Upper lobe of left lung (tissue), 6 donors: Measurements from ENCODE around the gene ORM1. TPM values are rescaled to one million over a fixed set of nuclear protein-coding genes. Genes with fewer than 3 reads are reported as not detected.
A peak's percentile ranks its signal among the peaks of the same experiment; 100 is the strongest.

Experiments
- ATAC-seq, 2 donors: fragments of 200-7000 bp; cut with Tn5 transposase; one replicate each; pipeline ENCODE4 v1.9.1; 2022; ENCODE audit warnings: mild to moderate bottlenecking in 2 of 2, moderate library complexity in 2 of 2; ENCODE audit not compliant: low FRiP score in 2 of 2
- DNase-seq, 2 donors: peaks; one replicate each; pipeline ENCODE4 v3.0.0-alpha.2; 2019 to 2020
- H3K27ac ChIP-seq, 4 donors: fragments of 200-600 bp; sonication (generic); one replicate each; pipeline ENCODE4 v1.5.1; 2016 to 2019
- H3K27me3 ChIP-seq, 4 donors: fragments of 200-600 bp; sonication (generic); one replicate each; pipeline ENCODE4 v1.5.1; 2017 to 2019
- H3K36me3 ChIP-seq, 4 donors: fragments of 200-600 bp; sonication (generic); one replicate each; pipeline ENCODE4 v1.5.1; 2016 to 2019
- H3K4me1 ChIP-seq, 4 donors: fragments of 200-600 bp; sonication (generic); one replicate each; pipeline ENCODE4 v1.5.1; 2018 to 2019
- H3K4me3 ChIP-seq, 4 donors: fragments of 200-600 bp; sonication (generic); one replicate each; pipeline ENCODE4 v1.5.1; 2017 to 2019; ENCODE audit warnings: mild to moderate bottlenecking in 2 of 4, moderate library complexity in 1 of 4
- H3K9me3 ChIP-seq, 4 donors: fragments of 200-600 bp; sonication (generic); one replicate each; pipeline ENCODE4 v1.5.1; 2018 to 2019
- CTCF ChIP-seq, 6 experiments: fragments of 450-650 bp in 4 of 6; fragments of 200-600 bp in 2 of 6; sonication (generic) in 2 of 6; IDR thresholded peaks; one replicate each; pipeline ENCODE4 v1.5.1; 2016 to 2019; ENCODE audit warnings: antibody characterized with exemption in 6 of 6
- EP300 ChIP-seq, 4 donors: sonication (generic); formaldehyde crosslinking; IDR thresholded peaks; one replicate each; pipeline ENCODE4 v1.5.1; 2017; ENCODE audit warnings: antibody characterized with exemption in 4 of 4, control low read depth in 2 of 4
- POLR2A ChIP-seq, 4 donors: fragments of 450-650 bp; IDR thresholded peaks; one replicate each; pipeline ENCODE4 v1.5.1; 2016 to 2017; ENCODE audit warnings: antibody characterized with exemption in 4 of 4, mild to moderate bottlenecking in 2 of 4
- POLR2AphosphoS5 ChIP-seq, 2 donors: sonication (generic); formaldehyde crosslinking; IDR thresholded peaks; one replicate each; pipeline ENCODE4 v1.5.1; 2017; ENCODE audit warnings: antibody characterized with exemption in 2 of 2
- WGBS, 2 donors: methylation state at CpG; one replicate each; pipeline ENCODE4 v1.1.5; 2017 to 2018; 5-methylcytosine and 5-hydroxymethylcytosine counted together
- total RNA-seq, 6 donors: library from RNA; depleted of rRNA in 4 of 6; stranded (reverse); fragments of >200 nt in 4 of 6; gene quantifications; one replicate each; pipeline versions ENCODE4 v1.1.0 to v1.2.1, GENCODE V29; 2016 to 2021
- donor health status: DM: no; HTN: no; CAD: no; lungs with moderate emphysema.
- donor health status: DM: no; HTN: yes; CAD: no; lungs with severe emphysema.

The ORM1 gene
- total RNA-seq, 6 donors from 2014 or later, result 1.8 to 17.9 (median 12.0) TPM; not detected in 1

- H3K27ac ChIP-seq, result peak overlapping the region; percentile 41 to 73 (median 72)
- no peaks in the 10 kb centered on the region for H3K9me3 ChIP-seq
- no peaks in the 10 kb centered on the region for H3K27me3 ChIP-seq
- H3K4me3 ChIP-seq, result no peak overlapping the region
- peak in 1 of 2 donors; percentile 2 for ATAC-seq
- DNase-seq, result no peak
- peaks cover 42 to 100% (median 85%) of the 10 kb centered on the region in 4 donors for H3K36me3 ChIP-seq
- TF ChIP-seq POLR2A (IDR thresholded peaks at IDR 0.05) (no peak), CTCF (IDR thresholded peaks at IDR 0.05) (no peak), POLR2AphosphoS5 (IDR thresholded peaks at IDR 0.05) (no peak), EP300 (IDR thresholded peaks at IDR 0.05) (no peak)
- peaks cover 16 to 25% (median 18%) of the 10 kb centered on the region in 4 donors for H3K4me1 ChIP-seq
- WGBS, 2 donors, result 85 to 88% methylated on average over 7 to 12 of the region's 12 CpGs
These were observed 25.5 kb downstream of the ORM1 start for GRCh38 chr9:114348261-114348905.

GRCh38 chr9:114348906-114349482, 26.1 kb downstream of the ORM1 start:
- ATAC-seq, result peak; percentile 81 to 86
- peak in 1 of 2 donors; percentile 96 for DNase-seq
- TF ChIP-seq CTCF (IDR thresholded peaks at IDR 0.05) (no peak), POLR2A (IDR thresholded peaks at IDR 0.05) (peak in 1 of 4 donors; percentile 22), POLR2AphosphoS5 (IDR thresholded peaks at IDR 0.05) (peak; percentile 47 to 72), EP300 (IDR thresholded peaks at IDR 0.05) (peak in 1 of 4 donors; percentile 2)
- Histone ChIP-seq H3K4me1 (peaks cover 16 to 25% (median 18%) of the 10 kb centered on the region in 4 donors), H3K9me3 (no peaks in the 10 kb centered on the region), H3K36me3 (peaks cover 38 to 100% (median 85%) of the 10 kb centered on the region in 4 donors), H3K27ac (peak overlapping the region; percentile 41 to 73 (median 72)), H3K4me3 (no peak overlapping the region), H3K27me3 (no peaks in the 10 kb centered on the region)
- WGBS, 2 donors, result 18 to 28% methylated on average over 6 to 9 of the region's 9 CpGs

- no peak for DNase-seq
- peak overlapping the region in 3 of 4 donors; percentile 30 to 73 (median 72) for H3K27ac ChIP-seq
- no peaks in the 10 kb centered on the region for H3K27me3 ChIP-seq
- TF ChIP-seq POLR2AphosphoS5 (IDR thresholded peaks at IDR 0.05) (no peak), EP300 (IDR thresholded peaks at IDR 0.05) (no peak), POLR2A (IDR thresholded peaks at IDR 0.05) (no peak), CTCF (IDR thresholded peaks at IDR 0.05) (no peak)
- no peak overlapping the region for H3K4me3 ChIP-seq
- H3K9me3 ChIP-seq, result no peaks in the 10 kb centered on the region
- peaks cover 16 to 25% (median 18%) of the 10 kb centered on the region in 4 donors for H3K4me1 ChIP-seq
- 69 to 84% methylated on average over 10 of the region's 10 CpGs for WGBS, 2 donors
- ATAC-seq, result peak in 1 of 2 donors; percentile 3
- H3K36me3 ChIP-seq, result peaks cover 29 to 100% (median 82%) of the 10 kb centered on the region in 4 donors
These were observed 27.0 kb downstream of the ORM1 start for GRCh38 chr9:114349713-114350480.

- Histone ChIP-seq H3K27ac (peak overlapping the region in 3 of 4 donors; percentile 30 to 72 (median 58)), H3K27me3 (no peaks in the 10 kb centered on the region), H3K4me3 (no peak overlapping the region), H3K9me3 (no peaks in the 10 kb centered on the region), H3K36me3 (peaks cover 28 to 100% (median 82%) of the 10 kb centered on the region in 4 donors), H3K4me1 (peaks cover 16 to 25% (median 18%) of the 10 kb centered on the region in 4 donors)
- ATAC-seq (no peak), DNase-seq (no peak)
- TF ChIP-seq POLR2AphosphoS5 (IDR thresholded peaks at IDR 0.05) (no peak), POLR2A (IDR thresholded peaks at IDR 0.05) (no peak), CTCF (IDR thresholded peaks at IDR 0.05) (no peak), EP300 (IDR thresholded peaks at IDR 0.05) (no peak)
- WGBS, 2 donors, result 91 to 94% methylated on average over 10 to 16 of the region's 16 CpGs
These were observed 27.9 kb downstream of the ORM1 start for GRCh38 chr9:114350636-114351401.
